ENCODE results near the gene FTCD.
A peak's percentile ranks its signal among the peaks of the same experiment; 100 is the strongest.
"Not testable (repeated sequence)": the region's sequence is repeated elsewhere in the genome, so short reads cannot be mapped to it uniquely, and the experiment has no call there.

Gene FTCD

GRCh38 chr21:46171585-46171984, 16.2 kb upstream of the FTCD start:
- DNase-seq, result no peak

GRCh38 chr21:46170436-46171193, 15.2 kb upstream of the FTCD start:
- DNase-seq, result not testable (repeated sequence)

GRCh38 chr21:46168659-46169386, 13.4 kb upstream of the FTCD start:
- no peak for DNase-seq

GRCh38 chr21:46168238-46168637, 12.9 kb upstream of the FTCD start:
- DNase-seq, result no peak

GRCh38 chr21:46165098-46165497, 9.7 kb upstream of the FTCD start:
- no peak for DNase-seq

GRCh38 chr21:46163380-46163779, 8.0 kb upstream of the FTCD start:
- no peak for DNase-seq

GRCh38 chr21:46161633-46162592, 6.5 kb upstream of the FTCD start:
- no peak for DNase-seq

- peak in 1 of 2 experiments; percentile 12 for DNase-seq
Measured at GRCh38 chr21:46160907-46161632, 5.7 kb upstream of the FTCD start.

GRCh38 chr21:46160657-46160906, 5.2 kb upstream of the FTCD start:
- no peak for DNase-seq

GRCh38 chr21:46159841-46160656, 4.7 kb upstream of the FTCD start:
- DNase-seq, result no peak

GRCh38 chr21:46159390-46159789, 4.0 kb upstream of the FTCD start:
- no peak for DNase-seq

- DNase-seq, result no peak
Measured at GRCh38 chr21:46158666-46159300, 3.4 kb upstream of the FTCD start.

GRCh38 chr21:46157987-46158451, 2.6 kb upstream of the FTCD start:
- no peak for DNase-seq

GRCh38 chr21:46157396-46157986, 2.1 kb upstream of the FTCD start:
- DNase-seq, result no peak

- no peak for DNase-seq
Measured at GRCh38 chr21:46156678-46157077, 1.3 kb upstream of the FTCD start.

GRCh38 chr21:46156378-46156645, 933 bp upstream of the FTCD start:
- no peak for DNase-seq

GRCh38 chr21:46154955-46155513, 345 bp downstream of the FTCD start:
- DNase-seq, result no peak

- DNase-seq, result no peak
Measured at GRCh38 chr21:46154155-46154954, 1.0 kb downstream of the FTCD start.

GRCh38 chr21:46153247-46154154, 1.9 kb downstream of the FTCD start:
- peak; percentile 64 to 69 for DNase-seq
